ENCODE measurements around the gene KIF21B.

DNA sequence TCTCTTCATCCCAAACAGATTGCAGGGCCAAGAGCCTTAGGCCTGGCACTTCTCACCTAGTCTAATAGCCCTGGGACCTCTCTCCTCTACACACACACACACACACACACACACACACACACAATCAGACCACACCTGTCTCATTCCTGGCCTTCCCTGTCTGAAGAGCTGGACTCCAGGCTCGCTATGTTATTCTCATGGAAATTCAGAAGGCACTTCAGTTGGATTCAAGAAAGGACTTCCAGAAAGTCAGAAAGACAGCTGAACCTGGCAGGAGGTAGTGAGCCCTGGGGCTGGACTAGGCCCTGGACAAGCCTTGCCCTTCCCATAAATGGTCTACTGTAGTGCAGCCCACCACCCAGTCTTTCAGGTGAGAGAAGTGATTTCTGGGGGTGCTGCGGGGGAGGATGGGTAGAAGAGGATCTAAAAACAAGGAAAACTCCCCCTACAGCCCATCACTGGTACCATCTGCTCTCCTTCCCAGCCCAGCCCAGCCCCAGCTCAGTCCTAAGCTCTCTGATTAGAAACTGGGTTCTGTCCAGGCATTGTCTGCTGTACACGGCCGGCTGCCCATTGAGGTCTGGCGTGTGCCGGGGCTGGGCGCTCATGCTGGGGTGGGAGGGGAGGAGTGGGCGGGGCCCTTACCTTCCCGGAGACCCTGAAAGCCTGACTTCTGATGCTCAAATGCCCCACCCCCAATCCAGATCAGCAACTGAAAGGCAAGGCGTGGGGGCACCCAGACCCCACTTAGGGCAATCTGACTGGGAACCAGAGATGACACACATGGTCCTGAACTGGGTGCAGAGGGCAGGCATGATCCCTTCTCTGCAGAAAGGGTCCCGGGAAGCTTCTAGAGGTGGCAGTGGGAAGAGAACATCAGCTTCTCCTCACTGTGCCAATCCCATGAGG lies 2.5 kb downstream of the KIF21B start:
- TF ChIP-seq, protein P1, sequence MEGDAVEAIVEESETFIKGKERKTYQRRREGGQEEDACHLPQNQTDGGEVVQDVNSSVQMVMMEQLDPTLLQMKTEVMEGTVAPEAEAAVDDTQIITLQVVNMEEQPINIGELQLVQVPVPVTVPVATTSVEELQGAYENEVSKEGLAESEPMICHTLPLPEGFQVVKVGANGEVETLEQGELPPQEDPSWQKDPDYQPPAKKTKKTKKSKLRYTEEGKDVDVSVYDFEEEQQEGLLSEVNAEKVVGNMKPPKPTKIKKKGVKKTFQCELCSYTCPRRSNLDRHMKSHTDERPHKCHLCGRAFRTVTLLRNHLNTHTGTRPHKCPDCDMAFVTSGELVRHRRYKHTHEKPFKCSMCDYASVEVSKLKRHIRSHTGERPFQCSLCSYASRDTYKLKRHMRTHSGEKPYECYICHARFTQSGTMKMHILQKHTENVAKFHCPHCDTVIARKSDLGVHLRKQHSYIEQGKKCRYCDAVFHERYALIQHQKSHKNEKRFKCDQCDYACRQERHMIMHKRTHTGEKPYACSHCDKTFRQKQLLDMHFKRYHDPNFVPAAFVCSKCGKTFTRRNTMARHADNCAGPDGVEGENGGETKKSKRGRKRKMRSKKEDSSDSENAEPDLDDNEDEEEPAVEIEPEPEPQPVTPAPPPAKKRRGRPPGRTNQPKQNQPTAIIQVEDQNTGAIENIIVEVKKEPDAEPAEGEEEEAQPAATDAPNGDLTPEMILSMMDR (IDR thresholded peaks at IDR 0.05) = no peak
- TF ChIP-seq POLR2AphosphoS5 (IDR thresholded peaks at IDR 0.05) = no peak
- no peak for TF ChIP-seq EP300 (IDR thresholded peaks at IDR 0.05)
- TF ChIP-seq POLR2A (IDR thresholded peaks at IDR 0.05) = no peak

Measured in sigmoid colon (tissue), 4 donors.